Measurements from ENCODE around the gene PODXL2.
"Not testable (repeated sequence)": the region's sequence is repeated elsewhere in the genome, so short reads cannot be mapped to it uniquely, and the experiment has no call there.

Gene PODXL2

DNA sequence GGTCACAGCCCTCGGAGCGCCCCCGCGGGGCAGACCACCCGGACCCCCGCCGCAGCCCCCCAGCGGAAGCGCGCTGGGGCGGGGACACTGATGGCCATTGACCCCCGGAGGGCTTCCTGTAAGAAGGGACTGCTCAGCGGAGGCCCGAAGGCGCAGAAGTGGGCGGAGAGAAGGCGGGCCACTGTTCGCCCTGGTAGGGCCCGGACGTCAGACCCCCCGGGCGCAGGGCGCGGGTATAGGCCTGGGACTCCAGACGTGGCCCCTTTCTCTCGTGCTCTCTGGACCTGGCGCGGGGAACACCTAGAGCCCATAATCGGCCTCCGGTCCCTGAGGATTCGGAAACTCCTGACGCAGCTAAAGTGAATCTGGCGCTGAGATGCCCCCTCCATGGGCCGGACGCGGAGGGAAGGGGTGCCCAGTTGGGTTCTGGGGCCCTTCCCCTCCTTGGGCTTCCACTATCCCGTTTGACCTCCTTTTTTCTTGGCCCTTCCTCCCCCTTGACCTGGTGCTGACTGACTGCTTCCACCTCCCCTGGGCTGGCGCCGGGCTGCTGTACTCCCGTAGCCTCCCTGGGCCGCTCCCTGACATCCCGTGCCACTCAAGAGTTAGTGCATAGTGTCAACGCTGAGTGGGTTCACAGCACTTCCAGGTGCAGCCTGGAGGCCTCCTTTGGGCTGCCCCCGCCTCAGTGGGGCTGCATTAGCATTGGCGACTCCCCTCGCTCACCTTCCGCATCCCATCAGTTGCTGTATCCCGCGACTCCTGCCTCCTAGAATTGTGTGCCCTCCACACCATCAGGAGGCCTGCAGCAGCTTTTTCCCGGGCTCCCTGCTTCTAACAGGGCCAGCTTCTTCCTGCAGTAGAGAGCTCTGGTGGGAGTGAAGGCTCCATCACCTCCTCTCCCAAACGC lies 44.5 kb downstream of the PODXL2 start:
- DNase-seq (ENCODE audit: low read depth in 2 of 2, low spot score in 1 of 2): peak in 1 of 2 donors; percentile 17

DNA sequence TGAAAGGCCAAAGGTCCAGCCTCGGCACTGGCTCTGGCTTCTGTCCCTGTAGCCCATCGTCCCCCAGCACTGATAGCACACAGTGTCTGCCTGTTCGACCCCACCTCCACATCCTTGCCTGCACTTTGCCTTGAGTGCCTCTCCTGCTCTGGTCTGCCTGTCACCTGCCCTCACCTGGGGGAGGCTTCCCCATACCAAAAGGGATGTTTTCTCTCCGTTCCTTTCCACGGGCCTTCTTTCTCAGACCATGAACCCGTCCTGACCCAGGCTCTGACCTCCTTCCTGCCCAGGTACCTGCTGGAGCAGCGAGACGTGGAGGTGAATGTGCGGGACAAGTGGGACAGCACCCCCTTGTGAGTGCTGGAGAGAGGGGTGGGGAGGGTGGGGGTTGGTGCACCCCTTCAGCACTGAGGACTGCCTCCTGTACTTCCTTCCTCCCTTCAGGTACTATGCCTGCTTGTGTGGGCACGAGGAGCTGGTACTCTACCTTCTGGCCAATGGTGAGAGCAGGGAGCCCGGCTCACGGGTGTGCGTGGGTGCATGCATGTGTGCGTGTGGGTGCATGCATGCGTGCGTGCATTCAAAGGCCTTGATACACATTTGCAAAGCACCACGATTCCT lies 45.2 kb downstream of the PODXL2 start:
- no peak for DNase-seq (ENCODE audit: low read depth in 2 of 2, low spot score in 1 of 2)

DNA sequence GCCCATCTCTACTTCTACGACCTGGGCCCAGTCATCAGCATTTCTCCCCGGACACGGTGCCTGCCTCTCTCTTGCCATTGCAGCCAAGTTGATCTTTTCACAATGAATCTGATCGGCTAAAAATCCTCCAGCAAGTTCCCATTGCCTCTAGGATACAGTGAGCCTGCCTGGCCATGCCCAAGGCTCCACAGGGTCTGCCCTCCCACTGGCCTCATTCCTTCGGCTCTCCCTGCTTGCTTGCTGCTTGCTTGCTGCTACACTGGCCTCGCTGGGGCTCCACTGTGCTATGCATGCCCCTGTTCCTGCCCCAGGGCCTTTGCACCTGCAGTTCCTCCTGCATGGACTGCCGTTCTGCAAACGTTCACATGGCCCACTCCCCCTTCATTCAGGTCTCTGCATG lies 45.8 kb downstream of the PODXL2 start:
- no peak for DNase-seq (ENCODE audit: low read depth in 2 of 2, low spot score in 1 of 2)

DNA sequence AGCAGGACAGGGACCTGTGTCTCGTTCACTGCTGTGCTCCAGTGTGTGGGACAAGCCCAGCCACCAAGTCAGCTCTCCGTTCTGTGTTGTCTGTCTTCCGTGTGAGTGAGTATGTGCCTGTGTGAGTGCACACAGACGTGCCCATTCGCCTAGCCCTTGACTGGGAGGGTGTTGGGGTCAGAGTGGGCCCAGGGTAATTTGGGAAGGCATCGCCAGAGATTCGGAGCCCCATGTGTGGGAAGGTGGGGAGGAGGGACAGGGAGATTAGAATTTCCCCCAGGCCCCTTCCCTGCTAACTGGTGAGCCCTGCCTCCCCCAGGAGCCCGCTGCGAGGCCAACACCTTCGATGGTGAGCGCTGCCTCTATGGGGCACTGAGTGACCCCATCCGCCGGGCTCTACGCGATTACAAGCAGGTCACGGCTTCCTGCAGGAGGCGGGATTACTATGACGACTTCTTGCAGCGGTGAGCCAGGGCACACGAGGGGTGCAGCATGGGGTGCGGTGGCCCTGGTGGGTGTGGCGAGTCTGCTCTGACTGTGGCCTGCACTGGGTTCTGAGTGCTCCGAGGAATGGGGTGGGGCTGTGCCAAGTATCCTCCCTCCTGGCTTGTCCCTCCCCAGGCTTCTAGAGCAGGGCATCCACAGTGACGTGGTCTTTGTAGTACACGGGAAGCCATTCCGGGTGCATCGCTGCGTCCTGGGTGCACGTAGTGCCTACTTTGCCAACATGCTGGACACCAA lies 46.8 kb downstream of the PODXL2 start:
- no peak for DNase-seq (ENCODE audit: low read depth in 2 of 2, low spot score in 1 of 2)

DNA sequence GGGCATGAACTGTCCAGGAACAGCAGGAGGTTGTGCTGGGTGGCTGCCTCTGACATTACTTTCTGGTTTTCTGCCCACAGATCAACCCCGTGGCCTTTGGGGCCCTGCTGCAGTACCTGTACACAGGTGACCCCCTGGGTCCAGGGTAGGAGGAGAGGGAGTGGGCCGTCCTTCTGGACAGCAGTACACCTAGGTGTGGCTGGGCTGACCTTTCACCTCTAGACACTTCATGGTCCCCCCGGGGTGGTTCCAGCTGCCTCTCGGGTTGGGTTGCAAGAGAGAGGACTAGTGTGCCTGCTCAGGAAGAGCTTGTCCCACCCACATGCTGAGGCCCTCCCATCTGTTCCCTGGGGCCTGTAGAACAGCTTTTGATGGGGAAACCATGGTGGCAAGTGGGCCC lies 47.5 kb downstream of the PODXL2 start:
- DNase-seq (ENCODE audit: low read depth in 2 of 2, low spot score in 1 of 2): no peak

DNA sequence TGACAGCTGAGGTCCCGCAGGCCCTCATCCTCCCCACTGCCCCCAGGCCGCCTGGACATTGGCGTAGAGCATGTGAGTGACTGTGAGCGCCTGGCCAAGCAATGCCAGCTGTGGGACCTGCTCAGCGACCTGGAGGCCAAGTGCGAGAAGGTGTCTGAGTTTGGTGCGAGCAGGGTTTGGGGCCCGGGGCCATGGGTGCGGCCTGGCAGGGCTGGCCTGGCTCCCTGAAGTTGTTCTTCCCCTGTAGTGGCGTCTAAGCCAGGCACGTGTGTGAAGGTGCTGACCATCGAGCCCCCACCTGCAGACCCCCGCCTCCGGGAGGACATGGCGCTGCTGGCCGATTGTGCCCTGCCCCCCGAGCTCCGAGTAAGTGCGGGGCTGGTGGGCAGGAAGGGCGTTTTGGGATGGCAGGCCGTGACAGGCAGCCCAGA lies 48.0 kb downstream of the PODXL2 start:
- DNase-seq (ENCODE audit: low read depth in 2 of 2, low spot score in 1 of 2): no peak

DNA sequence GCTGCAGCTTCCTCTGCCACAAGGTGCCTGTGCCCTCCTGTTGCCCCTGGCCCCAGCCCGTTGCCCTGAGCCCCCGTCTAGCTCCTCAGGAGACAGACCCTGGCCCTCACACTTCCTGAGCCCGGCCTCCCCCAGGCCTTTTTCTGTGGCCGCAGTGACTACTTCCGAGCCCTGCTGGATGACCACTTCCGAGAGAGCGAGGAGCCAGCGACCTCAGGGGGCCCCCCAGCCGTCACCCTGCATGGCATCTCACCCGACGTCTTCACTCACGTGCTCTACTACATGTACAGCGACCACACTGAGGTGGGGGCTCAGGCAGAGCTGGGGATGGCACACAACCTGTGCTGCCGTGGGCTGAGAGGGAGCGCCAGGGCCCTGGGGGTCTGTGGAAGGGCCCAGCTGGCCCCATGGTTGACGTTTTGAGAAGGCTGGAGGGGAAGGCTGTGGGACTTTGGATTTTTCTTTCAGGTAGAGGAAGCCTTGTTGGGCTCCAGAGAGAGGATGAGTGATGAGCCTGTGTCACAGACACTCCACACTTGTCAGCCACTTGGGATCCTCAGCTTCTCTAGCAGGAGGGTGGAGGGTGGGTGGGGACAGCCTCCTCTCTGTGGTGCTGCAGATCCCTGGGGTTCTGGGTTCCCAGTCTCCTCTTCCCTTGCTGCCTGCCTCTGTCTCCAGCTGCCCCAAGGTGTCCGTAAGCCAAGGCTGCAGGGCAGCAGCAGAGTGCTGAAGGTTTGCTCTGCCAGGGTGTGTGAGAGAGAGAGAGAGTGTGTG lies 48.7 kb downstream of the PODXL2 start:
- no peak for DNase-seq (ENCODE audit: low read depth in 2 of 2, low spot score in 1 of 2)

DNA sequence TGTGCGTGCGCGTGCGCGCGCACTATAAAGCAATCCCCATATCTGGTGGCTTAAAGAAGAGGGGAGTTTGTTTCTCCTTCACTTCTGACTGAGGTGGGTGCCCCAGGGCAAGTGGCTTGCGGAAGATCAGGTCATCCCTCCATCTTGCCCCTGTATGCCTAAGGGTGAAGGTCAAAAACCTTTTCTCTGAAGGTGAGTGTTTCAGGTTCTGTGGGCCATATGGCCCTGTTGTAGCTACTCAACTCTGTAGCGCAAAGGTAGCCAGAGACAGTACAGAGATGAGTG lies 49.3 kb downstream of the PODXL2 start:
- no peak for DNase-seq (ENCODE audit: low read depth in 2 of 2, low spot score in 1 of 2)

DNA sequence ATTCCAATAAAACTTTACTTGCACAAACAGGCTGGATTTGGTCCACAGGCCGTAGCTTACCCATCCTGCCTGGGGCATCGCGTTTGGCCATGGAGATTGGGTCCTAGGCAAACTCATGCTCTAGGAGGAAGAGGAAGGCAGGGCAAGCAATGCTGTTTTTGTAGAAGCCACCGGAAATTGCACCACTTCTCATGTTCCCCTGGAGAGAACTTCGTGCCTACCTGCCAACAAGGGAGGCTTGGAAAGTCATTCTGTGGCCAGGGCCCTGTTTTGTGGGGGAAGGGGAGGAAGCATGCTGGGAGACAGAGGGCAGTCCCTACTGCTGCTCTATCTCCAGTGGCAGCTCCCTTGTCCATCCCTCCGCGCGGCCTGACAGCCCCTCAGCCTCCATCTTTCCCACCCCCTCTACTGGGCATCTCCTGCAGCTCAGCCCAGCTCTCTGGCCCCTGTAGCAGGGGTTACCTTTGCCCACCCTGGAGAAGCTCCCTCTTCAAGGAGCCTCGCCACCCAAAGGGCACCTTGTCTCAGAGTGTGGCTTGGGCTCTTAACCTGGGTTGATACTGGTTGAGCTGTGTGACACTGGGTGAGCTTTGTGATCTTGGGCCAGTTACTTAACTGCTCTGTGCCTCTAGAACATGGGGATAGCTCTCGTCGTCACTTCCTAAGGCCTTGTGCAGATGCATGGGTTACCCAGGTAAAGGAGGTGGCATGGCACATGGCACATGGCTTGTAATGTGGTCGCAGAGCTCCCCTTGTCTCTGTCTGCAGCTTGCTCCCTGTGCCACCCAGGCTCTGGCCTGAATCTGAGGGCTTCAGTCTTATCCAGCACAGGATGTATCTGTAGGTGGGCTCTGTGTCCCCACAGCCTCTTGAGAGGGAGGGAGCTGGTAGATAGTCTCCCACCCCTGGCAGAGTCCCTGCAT lies 49.9 kb downstream of the PODXL2 start:
- no peak for DNase-seq (ENCODE audit: low read depth in 2 of 2, low spot score in 1 of 2)

DNA sequence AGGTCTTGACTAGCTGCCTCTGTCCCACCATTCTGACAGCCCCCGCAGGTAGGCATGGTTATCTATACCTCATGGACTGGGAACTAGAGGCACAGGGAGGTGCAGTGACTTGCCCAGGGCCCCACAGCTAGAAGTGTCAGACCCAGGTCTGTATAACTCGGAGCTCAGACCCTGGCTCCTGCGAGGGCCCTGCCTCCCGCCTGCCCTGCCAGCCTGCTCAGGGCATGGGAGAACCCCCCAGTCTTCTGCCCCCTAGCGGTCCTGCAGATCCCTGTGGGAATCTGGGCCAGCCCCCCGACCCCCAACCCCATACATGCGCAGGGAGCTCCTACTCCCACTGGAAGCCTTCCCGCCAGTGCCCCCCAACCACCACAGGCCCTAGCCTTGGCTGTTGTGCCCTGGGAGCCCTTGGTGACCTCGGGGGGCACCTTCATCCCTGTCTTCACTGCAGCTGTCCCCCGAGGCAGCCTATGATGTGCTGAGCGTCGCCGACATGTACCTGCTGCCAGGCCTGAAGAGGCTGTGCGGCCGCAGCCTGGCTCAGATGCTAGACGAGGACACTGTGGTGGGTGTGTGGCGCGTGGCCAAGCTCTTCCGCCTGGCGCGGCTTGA lies 50.7 kb downstream of the PODXL2 start:
- no peak for DNase-seq (ENCODE audit: low read depth in 2 of 2, low spot score in 1 of 2)

DNA sequence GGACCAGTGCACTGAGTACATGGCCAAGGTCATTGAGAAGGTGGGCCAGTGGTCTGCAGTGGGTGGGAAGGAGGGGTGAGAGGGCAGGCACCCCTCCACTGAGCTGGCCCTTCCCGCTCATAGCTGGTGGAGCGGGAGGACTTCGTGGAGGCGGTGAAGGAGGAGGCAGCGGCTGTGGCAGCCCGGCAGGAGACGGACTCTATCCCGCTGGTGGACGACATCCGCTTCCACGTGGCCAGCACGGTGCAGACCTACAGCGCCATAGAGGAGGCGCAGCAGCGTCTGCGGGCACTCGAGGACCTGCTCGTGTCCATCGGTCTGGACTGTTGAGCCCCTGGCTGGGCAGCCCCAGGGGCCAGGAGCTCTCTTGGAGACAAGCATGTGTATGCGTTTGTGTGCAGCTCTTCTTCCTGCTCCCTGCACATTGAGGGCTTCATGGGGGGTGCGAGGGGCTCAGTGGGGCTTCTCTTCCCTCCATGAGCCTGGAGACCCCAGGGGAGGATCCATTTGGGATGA lies 51.2 kb downstream of the PODXL2 start:
- no peak for DNase-seq (ENCODE audit: low read depth in 2 of 2, low spot score in 1 of 2)

DNA sequence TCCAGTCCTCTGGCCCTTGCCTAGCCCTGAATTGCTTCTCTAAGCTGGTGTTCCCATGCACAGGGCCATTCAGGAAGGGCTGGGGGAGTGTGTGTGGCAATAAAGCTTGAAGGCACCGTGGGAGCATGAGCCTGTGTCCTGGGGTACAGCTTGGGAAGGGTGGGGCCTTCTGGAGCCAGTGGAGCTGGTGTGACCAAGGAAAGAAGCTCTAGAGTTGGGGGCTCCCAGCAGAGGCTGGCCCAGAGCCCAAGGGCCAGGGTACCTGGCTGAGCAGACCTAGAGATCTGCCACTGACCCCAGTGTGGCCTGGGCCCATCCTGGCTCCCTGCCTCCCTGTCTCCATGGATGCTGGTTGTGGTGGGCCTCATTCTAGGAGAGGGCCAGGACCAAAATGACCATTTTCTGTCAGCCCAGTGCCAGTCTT lies 51.8 kb downstream of the PODXL2 start:
- DNase-seq (ENCODE audit: low read depth in 2 of 2, low spot score in 1 of 2): no peak

DNA sequence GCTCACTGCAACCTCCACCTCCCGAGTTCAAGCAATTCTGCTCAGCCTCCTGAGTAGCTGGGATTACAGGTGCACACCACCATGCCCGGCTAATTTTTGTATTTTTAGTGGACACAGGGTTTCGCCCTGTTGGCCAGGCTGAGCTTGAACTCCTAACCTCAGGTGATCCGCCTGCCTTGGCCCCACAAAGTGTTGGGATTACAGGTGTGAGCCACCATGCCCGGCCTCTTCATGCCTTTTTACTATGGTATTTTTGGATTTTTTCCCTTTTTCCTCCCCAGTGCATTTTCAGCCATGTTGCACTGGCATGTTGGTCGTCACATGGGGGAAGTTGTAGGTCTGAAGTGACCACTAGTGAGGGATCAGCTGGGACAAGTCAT lies 53.2 kb downstream of the PODXL2 start:
- not testable (repeated sequence) for DNase-seq (ENCODE audit: low read depth in 2 of 2, low spot score in 1 of 2)

DNA sequence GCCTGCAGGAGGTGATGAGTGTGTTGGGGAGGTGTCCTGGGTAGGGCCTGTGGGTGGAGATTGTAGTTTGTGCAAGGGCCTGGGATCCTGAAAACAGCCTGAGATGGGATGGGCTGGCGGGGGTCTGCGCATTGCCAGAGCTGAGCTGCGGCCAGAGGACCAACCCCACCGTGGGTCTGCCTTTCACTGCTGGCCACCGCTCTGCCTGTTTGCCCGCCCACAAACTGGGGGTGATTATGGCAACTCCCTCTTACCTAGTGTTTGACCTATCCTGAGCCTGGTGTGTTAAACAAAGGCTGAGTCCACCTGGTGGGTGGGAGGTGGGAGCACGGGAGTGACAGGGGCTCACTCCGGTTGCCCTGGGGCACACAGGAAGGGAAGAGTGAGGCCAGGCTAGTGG lies 53.6 kb downstream of the PODXL2 start:
- no peak for DNase-seq (ENCODE audit: low read depth in 2 of 2, low spot score in 1 of 2)

DNA sequence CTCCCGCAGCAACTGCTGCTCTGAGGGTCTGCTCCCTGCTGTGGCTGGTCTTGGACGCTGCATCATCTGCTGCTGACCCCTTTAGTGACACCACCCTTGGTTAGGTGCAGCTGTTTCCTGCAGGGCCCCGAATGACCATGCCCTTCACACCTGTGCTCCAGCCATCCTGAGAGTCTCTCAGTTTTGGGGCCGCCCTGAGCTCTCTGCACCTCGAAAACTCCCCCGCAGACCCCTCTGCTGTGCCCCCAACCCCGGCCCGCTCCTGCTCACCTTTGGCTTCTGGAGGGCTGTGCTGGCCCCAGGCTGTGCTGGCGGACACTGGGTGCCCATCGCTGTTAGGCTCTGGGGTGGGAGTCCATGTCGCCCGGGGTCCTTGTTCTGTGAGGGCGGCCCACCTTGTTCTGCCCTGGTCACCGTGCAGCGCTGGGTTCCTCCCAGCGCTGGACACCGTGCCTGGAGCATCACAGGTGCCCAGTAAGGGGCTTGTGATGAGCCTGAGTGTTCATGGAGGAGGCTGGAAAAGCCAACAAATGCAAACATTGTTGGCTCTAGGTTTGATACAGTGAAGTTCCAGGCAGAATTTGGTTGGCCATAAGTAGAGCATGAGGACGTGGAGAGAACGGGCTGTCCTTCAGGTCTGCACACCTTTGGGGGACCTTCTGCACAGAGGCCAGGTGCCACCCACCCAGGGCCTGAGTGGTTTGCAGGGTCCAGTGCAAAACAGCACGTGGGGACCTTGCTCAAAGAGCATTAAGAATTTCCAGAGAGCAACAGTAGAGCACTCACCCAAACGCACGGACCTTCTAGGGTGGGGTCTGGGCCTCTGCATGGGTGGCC lies 56.1 kb downstream of the PODXL2 start:
- DNase-seq (ENCODE audit: low read depth in 2 of 2, low spot score in 1 of 2): no peak

DNA sequence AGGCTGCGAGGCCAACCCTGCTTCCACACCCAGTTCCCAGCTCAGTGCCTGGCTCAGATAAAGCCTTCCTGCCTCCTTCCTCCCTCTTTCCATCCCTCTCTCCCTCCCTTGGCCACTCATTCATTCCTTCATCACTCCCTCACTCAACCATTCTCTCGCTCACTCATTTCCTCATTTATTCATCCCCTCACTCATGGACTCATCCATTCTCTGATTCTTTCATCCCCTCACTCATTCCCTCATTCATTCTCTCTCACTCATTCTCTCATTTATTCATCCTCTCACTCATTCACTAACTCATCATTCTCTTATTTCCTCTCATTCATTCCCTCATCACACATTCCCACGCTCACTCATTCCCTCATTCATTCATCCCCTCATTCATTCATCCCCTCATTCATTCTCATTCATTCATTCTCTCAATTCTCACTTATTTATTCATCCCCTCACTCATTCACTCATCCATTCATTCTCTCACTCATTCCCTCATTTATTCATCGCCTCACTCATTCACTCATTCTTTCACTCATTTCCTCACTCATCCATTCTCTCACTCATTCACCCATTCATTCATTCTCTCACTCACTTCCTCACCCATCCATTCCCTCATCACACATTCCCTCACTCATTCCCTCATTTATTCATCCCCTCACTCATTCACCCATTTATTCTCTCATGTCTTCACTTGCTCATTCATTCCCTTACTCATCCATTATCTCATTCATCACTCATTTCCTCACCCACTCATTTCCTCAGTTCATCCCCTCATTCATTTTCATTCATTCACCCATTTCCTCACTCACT lies 56.9 kb downstream of the PODXL2 start:
- DNase-seq (ENCODE audit: low read depth in 2 of 2, low spot score in 1 of 2): no peak

DNA sequence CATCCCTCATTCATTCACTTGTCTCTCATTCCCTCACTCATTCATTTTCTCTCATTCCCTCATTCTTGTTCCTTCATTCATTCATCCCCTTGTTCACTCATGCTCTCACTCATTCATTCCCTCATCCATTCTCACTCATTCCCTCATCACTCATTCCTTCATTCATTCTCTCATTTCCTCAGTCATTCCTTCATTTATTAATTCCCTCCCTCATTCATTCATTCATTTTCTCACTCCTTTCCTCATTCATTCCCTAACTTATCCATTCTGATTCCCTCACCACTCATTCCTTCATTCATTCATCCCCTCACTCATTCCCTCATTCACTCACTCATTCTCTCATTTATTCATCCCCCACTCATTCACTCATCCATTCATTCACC lies 57.5 kb downstream of the PODXL2 start:
- no peak for DNase-seq (ENCODE audit: low read depth in 2 of 2, low spot score in 1 of 2)

DNA sequence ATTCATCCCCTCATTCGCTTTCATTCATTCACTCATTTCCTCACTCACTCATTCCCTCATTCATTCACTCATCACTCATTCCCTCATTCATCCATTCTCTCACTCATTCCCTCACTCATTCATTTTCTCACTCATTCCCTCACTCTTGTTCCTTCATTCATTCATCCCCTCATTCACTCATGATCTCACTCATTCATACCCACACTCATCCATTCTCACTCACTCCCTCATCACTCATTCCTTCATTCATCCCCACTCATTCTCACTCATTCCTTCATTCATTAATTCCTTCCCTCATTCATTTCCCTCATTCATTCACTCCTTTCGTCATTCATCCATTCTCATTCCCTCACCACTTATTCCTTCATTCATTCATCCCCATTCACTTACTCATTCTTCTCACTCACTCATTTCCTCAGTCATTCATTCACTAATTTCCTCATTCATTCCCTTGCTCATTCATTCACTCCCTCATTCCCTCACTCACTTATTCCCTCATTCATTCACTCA lies 58.3 kb downstream of the PODXL2 start:
- DNase-seq (ENCODE audit: low read depth in 2 of 2, low spot score in 1 of 2): no peak
